ENCODE measurements around the gene CNTN4.

CNTN4 gene

GRCh38 chr3:2888592-2888991 is 789.9 kb downstream of the CNTN4 start:
- no peak overlapping the region for H3K4me3 ChIP-seq (ENCODE audit: low read depth, low read length, poor library complexity, severe bottlenecking)
- no peaks in the 10 kb centered on the region for H3K79me2 ChIP-seq (ENCODE audit: insufficient read depth, low read length)
- no peaks in the 10 kb centered on the region for H3K9me2 ChIP-seq (ENCODE audit: low read depth, low read length)
- no peaks in the 10 kb centered on the region for H3K9me3 ChIP-seq (ENCODE audit: low read length)
- H3K9ac ChIP-seq (ENCODE audit: low read length) = no peak overlapping the region
- no peak overlapping the region for H3K4me2 ChIP-seq (ENCODE audit: low read length)
- no peaks in the 10 kb centered on the region for H3K4me1 ChIP-seq (ENCODE audit: insufficient read depth, low read length, severe bottlenecking)
- H4K20me1 ChIP-seq (ENCODE audit: insufficient read depth, low read length) = no peaks in the 10 kb centered on the region
- no peaks in the 10 kb centered on the region for H3F3A ChIP-seq (ENCODE audit: insufficient read depth, low read length)
- no peaks in the 10 kb centered on the region for H3K27me3 ChIP-seq (ENCODE audit: insufficient read depth, low read length)
- H2AFZ ChIP-seq (ENCODE audit: low read length) = no peak overlapping the region
- TF ChIP-seq CTCF (IDR thresholded peaks at IDR 0.05; ENCODE audit: low read length) (no peak), EZH2 (IDR thresholded peaks at IDR 0.05; ENCODE audit: borderline replicate concordance, low read length) (no peak)
- H3K36me3 ChIP-seq (ENCODE audit: insufficient read depth, low read length) = no peaks in the 10 kb centered on the region
- H3K27ac ChIP-seq (ENCODE audit: low read depth, low read length, poor library complexity, severe bottlenecking) = no peak overlapping the region

- no peak for TF ChIP-seq CTCF (IDR thresholded peaks at IDR 0.05; ENCODE audit: low read length)
- TF ChIP-seq EZH2 (IDR thresholded peaks at IDR 0.05; ENCODE audit: borderline replicate concordance, low read length) = no peak
- Histone ChIP-seq H4K20me1 (ENCODE audit: insufficient read depth, low read length) (no peaks in the 10 kb centered on the region), H3K9me2 (ENCODE audit: low read depth, low read length) (no peaks in the 10 kb centered on the region), H3K27me3 (ENCODE audit: insufficient read depth, low read length) (no peaks in the 10 kb centered on the region), H3K4me2 (ENCODE audit: low read length) (no peak overlapping the region), H3K27ac (ENCODE audit: low read depth, low read length, poor library complexity, severe bottlenecking) (no peak overlapping the region), H3K4me3 (ENCODE audit: low read depth, low read length, poor library complexity, severe bottlenecking) (no peak overlapping the region), H3F3A (ENCODE audit: insufficient read depth, low read length) (no peaks in the 10 kb centered on the region), H3K9ac (ENCODE audit: low read length) (no peak overlapping the region), H3K36me3 (ENCODE audit: insufficient read depth, low read length) (no peaks in the 10 kb centered on the region), H3K4me1 (ENCODE audit: insufficient read depth, low read length, severe bottlenecking) (no peaks in the 10 kb centered on the region), H3K79me2 (ENCODE audit: insufficient read depth, low read length) (no peaks in the 10 kb centered on the region), H2AFZ (ENCODE audit: low read length) (no peak overlapping the region), H3K9me3 (ENCODE audit: low read length) (no peaks in the 10 kb centered on the region)
Measured at GRCh38 chr3:2889736-2890135, 791.1 kb downstream of the CNTN4 start.

GRCh38 chr3:2896308-2896939 is 797.8 kb downstream of the CNTN4 start:
- Histone ChIP-seq H3K4me1 (ENCODE audit: insufficient read depth, low read length, severe bottlenecking) (no peaks in the 10 kb centered on the region), H3K4me2 (ENCODE audit: low read length) (no peak overlapping the region), H3K79me2 (ENCODE audit: insufficient read depth, low read length) (no peaks in the 10 kb centered on the region), H3F3A (ENCODE audit: insufficient read depth, low read length) (no peaks in the 10 kb centered on the region), H3K9ac (ENCODE audit: low read length) (no peak overlapping the region), H2AFZ (ENCODE audit: low read length) (no peak overlapping the region), H3K27me3 (ENCODE audit: insufficient read depth, low read length) (no peaks in the 10 kb centered on the region), H3K27ac (ENCODE audit: low read depth, low read length, poor library complexity, severe bottlenecking) (no peak overlapping the region), H3K4me3 (ENCODE audit: low read depth, low read length, poor library complexity, severe bottlenecking) (no peak overlapping the region), H3K36me3 (ENCODE audit: insufficient read depth, low read length) (no peaks in the 10 kb centered on the region), H3K9me3 (ENCODE audit: low read length) (no peaks in the 10 kb centered on the region), H4K20me1 (ENCODE audit: insufficient read depth, low read length) (no peaks in the 10 kb centered on the region), H3K9me2 (ENCODE audit: low read depth, low read length) (no peaks in the 10 kb centered on the region)
- TF ChIP-seq CTCF (IDR thresholded peaks at IDR 0.05; ENCODE audit: low read length) (no peak), EZH2 (IDR thresholded peaks at IDR 0.05; ENCODE audit: borderline replicate concordance, low read length) (no peak)
